ENCODE data around the gene BTBD9.

Gene BTBD9

GRCh38 chr6:38341496-38341895 is 298.2 kb downstream of the BTBD9 start:
- DNase-seq (ENCODE audit: low spot score) = no peak

DNA sequence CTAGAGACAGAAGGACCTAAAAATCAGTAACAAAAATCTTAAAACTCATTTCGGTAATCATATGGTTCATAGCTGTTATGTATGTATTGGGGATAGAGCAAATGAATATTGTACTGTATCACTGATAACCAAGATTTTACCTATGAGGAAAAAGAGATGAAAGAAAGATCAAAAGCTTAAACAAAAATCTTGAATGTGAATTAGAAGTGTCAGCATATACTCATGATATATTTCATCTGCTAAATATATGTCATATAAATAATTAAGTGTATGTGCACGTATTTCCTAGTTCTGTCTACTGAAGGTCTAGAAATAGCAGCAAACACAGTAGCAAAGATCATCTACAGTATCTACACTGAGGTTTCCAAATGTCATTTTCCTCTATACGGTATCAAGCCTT is 299.8 kb downstream of the BTBD9 start:
- DNase-seq (ENCODE audit: low spot score) = no peak

GRCh38 chr6:38337819-38338465 is 301.8 kb downstream of the BTBD9 start:
- no peak for DNase-seq (ENCODE audit: low spot score)

DNA sequence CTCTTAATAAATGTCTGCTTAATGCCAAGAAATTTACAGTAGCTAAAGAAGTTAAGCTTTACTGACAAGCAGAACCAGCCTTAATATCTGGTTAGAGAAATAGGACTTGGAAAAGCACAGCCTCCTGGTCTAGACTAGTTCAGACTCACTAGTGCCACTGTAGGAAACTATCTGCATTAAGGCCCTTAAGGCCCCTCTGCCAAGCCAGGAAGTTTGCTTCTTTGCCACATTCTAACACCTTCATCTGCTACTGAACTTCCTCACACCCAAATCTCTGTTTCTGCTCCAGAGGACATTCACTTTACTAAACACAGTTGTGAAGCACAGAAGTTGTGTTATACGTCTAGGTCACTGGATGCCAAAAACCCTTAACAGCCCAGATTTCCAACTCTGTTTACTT is 302.8 kb downstream of the BTBD9 start:
- DNase-seq (ENCODE audit: low spot score) = no peak

DNA sequence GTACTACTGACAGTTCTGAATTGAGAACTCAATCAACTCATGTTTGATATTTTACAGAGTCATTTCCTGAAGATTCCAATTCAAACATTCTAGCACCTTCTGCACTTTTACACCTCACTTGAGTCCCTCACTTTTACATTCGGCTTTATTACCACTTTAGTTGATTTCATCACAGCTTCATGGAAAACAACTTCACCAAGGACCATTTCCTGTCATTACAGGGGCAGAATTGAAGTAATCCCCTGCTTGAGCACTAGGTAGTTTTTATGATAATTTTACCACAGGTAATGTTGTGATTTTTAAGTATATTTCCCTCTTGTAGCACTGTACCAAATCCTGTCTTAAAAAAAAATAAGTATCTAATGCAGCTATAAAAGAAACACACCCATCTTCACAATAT is 312.9 kb downstream of the BTBD9 start:
- no peak for DNase-seq (ENCODE audit: low spot score)

GRCh38 chr6:38323216-38323615 is 316.5 kb downstream of the BTBD9 start:
- DNase-seq (ENCODE audit: low spot score) = no peak

- no peak for DNase-seq (ENCODE audit: low spot score)
Measured at GRCh38 chr6:38322138-38322537, 317.6 kb downstream of the BTBD9 start.

- no peak for DNase-seq (ENCODE audit: low spot score)
Measured at GRCh38 chr6:38320843-38321242, 318.9 kb downstream of the BTBD9 start.

DNA sequence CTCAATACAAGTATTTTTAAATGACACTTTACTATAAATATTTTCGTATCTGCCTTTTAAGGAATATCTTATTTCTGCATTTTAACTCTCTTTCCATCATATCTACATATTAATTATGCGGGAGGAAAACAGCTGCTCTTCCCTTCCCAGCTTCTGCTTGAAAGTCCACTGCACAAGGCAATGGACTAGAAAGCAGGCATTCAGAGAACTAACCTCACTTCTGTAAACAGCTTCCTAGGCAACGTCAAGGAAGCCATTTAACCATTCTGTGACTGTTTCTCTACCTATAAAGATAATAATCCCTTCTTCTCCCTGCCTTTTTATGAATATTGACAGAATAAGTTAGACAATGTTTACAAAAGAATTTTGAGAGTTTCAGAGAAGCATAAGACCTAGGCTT is 319.4 kb downstream of the BTBD9 start:
- DNase-seq (ENCODE audit: low spot score) = no peak

DNA sequence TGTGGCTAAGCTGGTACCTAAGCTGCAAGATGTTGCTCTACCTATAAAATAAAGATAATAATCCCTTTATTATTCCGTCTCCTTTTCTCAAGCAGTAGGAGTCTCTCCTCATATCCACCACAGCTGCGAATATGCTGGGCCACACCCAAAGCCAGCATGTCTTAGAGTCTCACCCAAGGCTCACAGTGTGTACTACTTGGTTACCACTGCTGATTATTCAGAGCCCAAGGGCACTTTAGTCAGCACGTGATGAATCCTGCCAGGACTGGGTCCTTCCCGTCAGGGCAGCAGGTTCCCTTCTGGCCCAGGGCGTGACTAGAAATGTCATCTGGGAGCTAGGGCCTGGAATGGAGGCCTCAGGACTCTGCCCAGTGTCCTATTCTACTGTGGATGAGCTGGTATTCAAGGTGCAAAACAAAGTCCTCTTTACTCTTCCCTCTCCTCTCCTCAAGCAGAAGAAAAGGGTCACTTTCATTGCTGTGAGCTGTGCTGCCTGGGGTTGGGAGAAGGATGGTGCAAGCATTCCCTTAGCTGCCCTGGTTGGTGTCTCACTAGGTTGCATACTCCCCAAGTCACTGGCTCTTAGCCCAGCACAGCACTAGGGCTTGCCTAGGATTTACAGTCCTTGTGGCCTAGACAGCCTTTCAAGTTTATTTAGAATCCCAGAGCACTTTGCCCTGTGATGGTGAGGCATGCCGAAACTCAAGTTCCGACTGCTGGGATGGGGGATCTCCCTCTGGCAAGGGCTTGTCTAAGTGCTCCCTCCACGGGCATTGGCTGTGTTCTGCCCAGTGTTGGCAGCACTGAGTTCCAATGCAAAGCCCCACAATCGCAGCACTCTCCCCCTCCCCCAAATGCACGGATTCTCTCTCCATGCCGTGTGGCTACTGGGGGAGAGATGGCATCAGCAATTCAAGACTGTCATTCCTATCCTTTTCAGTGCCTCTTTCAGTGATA is 320.2 kb downstream of the BTBD9 start:
- DNase-seq (ENCODE audit: low spot score) = no peak

DNA sequence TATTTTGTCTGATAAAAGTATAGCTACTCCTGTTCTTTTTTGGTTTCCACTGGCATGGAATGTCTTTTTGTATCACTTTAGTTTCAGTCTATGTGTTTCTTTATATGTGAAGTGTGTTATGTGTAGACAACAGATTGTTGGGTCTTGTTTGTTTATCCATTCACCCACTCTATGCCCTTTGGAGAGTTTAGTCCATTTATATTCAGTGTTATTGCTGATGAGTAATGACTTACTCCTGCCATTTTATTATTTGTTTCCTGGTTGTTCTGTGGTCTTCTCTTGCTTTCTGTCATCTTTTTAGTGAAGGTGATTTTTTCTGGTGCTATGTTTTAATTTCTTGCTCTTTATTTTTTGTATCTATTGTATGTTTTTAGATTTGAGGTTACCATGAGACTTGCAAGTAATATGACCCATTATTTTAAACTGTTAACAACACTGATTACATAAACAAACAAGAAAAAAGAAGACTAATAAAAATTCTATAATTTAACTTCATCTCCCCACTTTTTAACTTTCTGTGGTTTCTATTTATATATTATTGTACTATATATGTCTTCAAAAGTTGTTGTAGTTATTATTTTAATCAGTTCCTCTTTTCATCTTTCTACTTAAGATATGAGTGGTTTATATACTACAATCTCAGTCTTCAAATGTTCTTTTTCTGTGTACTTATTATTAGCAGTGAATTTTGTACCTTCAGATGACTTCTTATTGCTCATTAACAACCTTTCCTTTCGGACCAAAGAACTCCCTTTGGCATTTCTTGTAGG is 323.4 kb downstream of the BTBD9 start:
- DNase-seq (ENCODE audit: low spot score) = no peak

DNA sequence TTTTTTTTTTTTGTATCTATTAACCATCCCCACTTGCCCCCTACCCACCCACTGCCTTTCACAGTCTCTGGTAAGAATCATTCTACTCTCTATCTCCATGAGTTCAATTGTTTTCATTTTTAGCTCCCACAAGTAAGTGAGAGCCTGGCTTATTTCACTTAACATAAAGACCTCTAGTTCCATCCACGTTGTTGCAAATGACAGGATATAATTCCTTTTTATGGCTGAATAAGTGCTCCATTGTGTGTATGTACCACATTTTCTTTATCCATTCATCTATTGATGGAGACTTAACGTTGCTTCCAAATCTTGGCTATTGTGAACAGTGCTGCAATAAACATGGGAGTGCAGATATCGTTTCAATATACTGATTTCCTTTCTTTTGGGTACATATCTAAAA is 328.5 kb downstream of the BTBD9 start:
- no peak for DNase-seq (ENCODE audit: low spot score)

DNA sequence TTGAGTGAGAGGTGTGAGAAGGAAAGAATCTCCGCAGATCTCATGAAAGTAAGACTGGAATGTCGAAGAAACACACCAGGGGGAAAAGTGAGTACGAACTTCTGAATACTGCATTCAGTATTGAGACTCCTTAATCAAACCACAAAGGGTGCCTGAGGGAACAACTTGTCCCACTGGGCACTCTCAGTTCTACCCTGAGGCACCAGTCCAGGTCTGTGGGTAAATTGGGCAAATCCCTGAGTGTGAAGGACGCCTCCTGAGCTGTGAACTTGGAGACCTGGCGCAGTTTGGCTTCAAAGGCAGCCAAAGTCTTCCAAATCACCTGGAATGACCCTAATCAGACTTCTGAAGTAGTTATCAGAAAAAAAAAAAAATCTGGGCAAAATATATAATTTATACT is 329.7 kb downstream of the BTBD9 start:
- no peak for DNase-seq (ENCODE audit: low spot score)

DNA sequence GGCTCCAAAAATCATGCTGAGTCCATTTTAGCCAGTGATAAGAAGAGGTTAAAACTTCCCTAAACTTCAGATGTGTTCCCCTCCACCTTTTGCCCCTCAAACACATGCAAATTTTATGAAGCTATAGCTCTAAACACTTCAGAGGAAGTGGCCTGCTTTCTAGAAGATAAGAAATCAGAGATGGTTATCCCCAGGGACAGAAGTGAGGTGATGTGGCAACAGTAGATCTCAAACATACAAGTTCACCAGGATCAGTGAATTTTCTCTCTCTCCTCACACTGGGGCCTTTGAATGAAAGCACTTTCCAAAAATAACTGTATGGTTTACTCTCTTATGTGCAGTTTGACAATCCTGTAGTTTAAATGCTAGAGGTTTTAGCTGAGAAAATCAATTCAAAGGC is 332.0 kb downstream of the BTBD9 start:
- DNase-seq (ENCODE audit: low spot score) = no peak

DNA sequence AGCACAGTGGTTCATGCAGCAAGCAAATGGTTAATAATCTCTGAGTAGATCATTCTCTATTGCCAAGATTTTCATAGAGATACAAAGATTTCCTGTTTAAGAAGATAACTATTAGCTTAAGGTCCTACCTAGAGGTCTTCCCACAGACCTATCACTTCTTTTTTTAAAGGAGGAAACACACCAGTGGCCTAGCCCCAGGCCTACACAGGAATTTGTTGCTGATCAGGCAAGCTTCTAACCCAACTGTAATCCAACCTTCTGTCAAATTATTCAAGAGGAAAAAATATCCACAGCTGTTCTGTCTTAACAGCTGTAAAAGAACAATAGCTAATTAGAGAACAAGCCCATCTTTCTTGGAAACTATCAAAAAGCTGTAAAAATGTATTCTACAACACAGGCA is 332.8 kb downstream of the BTBD9 start:
- no peak for DNase-seq (ENCODE audit: low spot score)

- no peak for DNase-seq (ENCODE audit: low spot score)
Measured at GRCh38 chr6:38305995-38306681, 333.6 kb downstream of the BTBD9 start.

- no peak for DNase-seq (ENCODE audit: low spot score)
Measured at GRCh38 chr6:38302838-38303237, 336.9 kb downstream of the BTBD9 start.

- no peak for DNase-seq (ENCODE audit: low spot score)
Measured at GRCh38 chr6:38302081-38302480, 337.6 kb downstream of the BTBD9 start.

DNA sequence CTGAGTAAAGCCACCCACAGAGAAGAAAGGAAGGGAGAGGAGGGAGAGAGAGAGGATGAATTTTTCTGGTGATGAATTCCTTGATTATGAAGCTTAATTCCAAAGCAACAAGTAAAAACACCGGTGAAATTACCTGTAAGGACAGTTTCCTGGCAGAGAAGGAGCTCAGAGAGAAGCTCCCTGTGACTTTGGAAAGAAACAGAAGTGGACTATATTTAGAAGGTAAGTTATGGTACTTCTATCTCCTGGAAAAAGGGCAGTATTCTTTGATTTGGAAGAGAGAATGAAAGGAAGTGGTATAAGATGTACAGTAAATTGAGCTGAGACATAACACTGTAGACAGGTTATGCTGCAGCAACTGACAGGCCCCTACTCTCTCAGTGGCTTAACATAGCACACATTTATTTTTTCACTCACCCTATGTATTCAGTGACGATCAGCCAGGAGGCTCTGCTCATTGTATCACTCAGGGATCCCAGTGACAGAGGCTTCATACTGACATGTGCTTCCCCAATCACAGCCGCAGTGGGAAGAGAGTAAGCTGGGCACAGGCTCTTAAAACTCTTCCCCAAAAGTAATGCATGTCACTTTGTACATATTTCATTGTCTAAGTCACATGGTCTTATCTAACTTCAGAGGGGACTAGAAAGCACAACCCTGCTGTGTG is 349.5 kb downstream of the BTBD9 start:
- no peak for DNase-seq (ENCODE audit: low spot score)

- DNase-seq (ENCODE audit: low spot score) = no peak
Measured at GRCh38 chr6:38287487-38287886, 352.2 kb downstream of the BTBD9 start.

DNA sequence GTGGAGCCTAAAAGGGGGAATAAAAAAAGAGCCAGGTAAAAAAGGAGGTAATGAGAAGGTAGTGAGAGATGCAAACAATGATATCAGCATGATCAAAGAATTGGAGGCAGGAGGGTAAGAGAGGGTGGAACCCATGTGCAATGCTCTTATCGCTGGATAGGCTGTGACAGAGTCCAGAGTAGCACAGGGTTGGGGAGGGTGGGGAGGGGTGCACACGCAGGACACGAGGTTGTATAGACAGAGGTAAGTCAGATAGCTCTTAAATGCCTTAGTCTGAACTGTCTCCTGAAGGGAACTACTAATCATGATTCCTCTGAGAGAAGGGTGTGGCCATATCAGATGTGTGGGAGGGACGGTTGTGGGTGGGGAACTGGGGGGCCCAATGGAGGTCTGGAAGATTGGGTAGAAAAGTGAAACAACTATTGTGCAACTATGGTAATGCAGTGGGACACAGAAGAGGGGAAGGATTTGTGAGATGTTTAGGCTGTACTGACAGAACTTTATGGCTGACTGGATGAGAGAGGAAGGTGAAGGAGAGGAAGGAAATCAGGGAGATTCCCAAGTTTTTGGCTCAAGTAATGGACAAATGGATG is 354.8 kb downstream of the BTBD9 start:
- DNase-seq (ENCODE audit: low spot score) = no peak
